ENCODE data around the gene NUP188. TPM values are rescaled to one million over a fixed set of nuclear protein-coding genes. Genes with fewer than 3 reads are reported as not detected.
A peak's percentile ranks its signal among the peaks of the same experiment; 100 is the strongest.

NUP188 gene
- total RNA-seq, 1 donor from 2014 or later: 42.4 TPM

GRCh38 chr9:128921881-128922763, 25.4 kb upstream of the NUP188 start:
- H3K36me3 ChIP-seq: peaks cover 11% of the 10 kb centered on the region
- peaks cover 45% of the 10 kb centered on the region for H3K4me1 ChIP-seq
- DNase-seq: peak; percentile 73
- peak overlapping the region; percentile 62 for H3K4me3 ChIP-seq
- H3K27me3 ChIP-seq (ENCODE audit: low read depth): no peaks in the 10 kb centered on the region
- TF ChIP-seq, protein P1, sequence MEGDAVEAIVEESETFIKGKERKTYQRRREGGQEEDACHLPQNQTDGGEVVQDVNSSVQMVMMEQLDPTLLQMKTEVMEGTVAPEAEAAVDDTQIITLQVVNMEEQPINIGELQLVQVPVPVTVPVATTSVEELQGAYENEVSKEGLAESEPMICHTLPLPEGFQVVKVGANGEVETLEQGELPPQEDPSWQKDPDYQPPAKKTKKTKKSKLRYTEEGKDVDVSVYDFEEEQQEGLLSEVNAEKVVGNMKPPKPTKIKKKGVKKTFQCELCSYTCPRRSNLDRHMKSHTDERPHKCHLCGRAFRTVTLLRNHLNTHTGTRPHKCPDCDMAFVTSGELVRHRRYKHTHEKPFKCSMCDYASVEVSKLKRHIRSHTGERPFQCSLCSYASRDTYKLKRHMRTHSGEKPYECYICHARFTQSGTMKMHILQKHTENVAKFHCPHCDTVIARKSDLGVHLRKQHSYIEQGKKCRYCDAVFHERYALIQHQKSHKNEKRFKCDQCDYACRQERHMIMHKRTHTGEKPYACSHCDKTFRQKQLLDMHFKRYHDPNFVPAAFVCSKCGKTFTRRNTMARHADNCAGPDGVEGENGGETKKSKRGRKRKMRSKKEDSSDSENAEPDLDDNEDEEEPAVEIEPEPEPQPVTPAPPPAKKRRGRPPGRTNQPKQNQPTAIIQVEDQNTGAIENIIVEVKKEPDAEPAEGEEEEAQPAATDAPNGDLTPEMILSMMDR (IDR thresholded peaks at IDR 0.05): no peak
- peak overlapping the region; percentile 89 for H3K27ac ChIP-seq
- intact Hi-C loops (cut with DNase I): loop anchor here (10.0 kb wide), 1 partner anchor 57 kb away; no protein-coding TSS in a partner anchor
- peak; percentile 85 to 88 for ATAC-seq
- H3K9me3 ChIP-seq: no peaks in the 10 kb centered on the region

- no peaks in the 10 kb centered on the region for H3K9me3 ChIP-seq
- ATAC-seq: no peak
- no peaks in the 10 kb centered on the region for H3K36me3 ChIP-seq
- H3K27me3 ChIP-seq (ENCODE audit: low read depth): no peaks in the 10 kb centered on the region
- H3K4me3 ChIP-seq: no peak overlapping the region
- intact Hi-C loops (cut with DNase I): loop anchor here (10.0 kb wide), 1 partner anchor 59 kb away; no protein-coding TSS in a partner anchor
- no peak for DNase-seq
- TF ChIP-seq, protein P1 (IDR thresholded peaks at IDR 0.05): no peak
- peaks cover 46% of the 10 kb centered on the region for H3K4me1 ChIP-seq
- no peak overlapping the region for H3K27ac ChIP-seq
Observed at GRCh38 chr9:128923493-128923883, 24.0 kb upstream of the NUP188 start.

- no peak overlapping the region for H3K4me3 ChIP-seq
- TF ChIP-seq, protein P1 (IDR thresholded peaks at IDR 0.05): peak; percentile 81
- peaks cover 8% of the 10 kb centered on the region for H3K36me3 ChIP-seq
- ATAC-seq (peak; percentile 82 to 88), DNase-seq (peak; percentile 59)
- no peaks in the 10 kb centered on the region for H3K27me3 ChIP-seq (ENCODE audit: low read depth)
- intact Hi-C loops (cut with DNase I): loop anchor here (10.0 kb wide), 1 partner anchor 63 kb away; no protein-coding TSS in a partner anchor
- H3K9me3 ChIP-seq: no peaks in the 10 kb centered on the region
- H3K4me1 ChIP-seq: peaks cover 17% of the 10 kb centered on the region
- H3K27ac ChIP-seq: peak overlapping the region; percentile 31
Observed at GRCh38 chr9:128927731-128928411, 19.6 kb upstream of the NUP188 start.

GRCh38 chr9:128928624-128929023, 18.9 kb upstream of the NUP188 start:
- H3K4me3 ChIP-seq: no peak overlapping the region
- peaks cover 10% of the 10 kb centered on the region for H3K4me1 ChIP-seq
- no peaks in the 10 kb centered on the region for H3K9me3 ChIP-seq
- intact Hi-C loops (cut with DNase I): loop anchor here (10.0 kb wide), 1 partner anchor 64 kb away; no protein-coding TSS in a partner anchor
- H3K27ac ChIP-seq: no peak overlapping the region
- DNase-seq: no peak
- ATAC-seq: no peak
- no peaks in the 10 kb centered on the region for H3K27me3 ChIP-seq (ENCODE audit: low read depth)
- TF ChIP-seq, protein P1 (IDR thresholded peaks at IDR 0.05): no peak
- peaks cover 13% of the 10 kb centered on the region for H3K36me3 ChIP-seq

DNA sequence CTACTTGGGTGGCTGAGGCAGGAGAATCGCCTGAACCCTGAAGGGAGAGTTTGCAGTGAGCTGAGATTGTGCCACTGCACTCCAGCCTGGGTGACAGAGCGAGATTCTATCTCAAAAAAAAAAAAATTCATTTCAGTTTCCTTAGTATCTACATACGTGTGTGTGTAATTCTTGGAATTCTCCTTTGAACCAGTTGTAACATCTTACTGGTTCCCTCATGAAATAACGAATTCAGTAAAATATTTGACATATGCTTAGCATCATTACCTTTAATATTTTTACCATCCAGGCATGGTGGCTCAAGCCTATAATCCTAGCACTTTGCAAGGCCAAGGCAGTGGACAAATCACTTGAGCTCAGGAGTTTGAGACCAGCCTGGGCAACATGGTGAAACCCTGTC, 17.9 kb upstream of the NUP188 start:
- intact Hi-C loops (cut with DNase I): loop anchor here (10.0 kb wide), 1 partner anchor 65 kb away; no protein-coding TSS in a partner anchor
- no peak overlapping the region for H3K27ac ChIP-seq
- no peak overlapping the region for H3K4me3 ChIP-seq
- H3K36me3 ChIP-seq: peaks cover 20% of the 10 kb centered on the region
- ATAC-seq (no peak), DNase-seq (no peak)
- no peaks in the 10 kb centered on the region for H3K27me3 ChIP-seq (ENCODE audit: low read depth)
- no peaks in the 10 kb centered on the region for H3K9me3 ChIP-seq
- TF ChIP-seq, protein P1 (IDR thresholded peaks at IDR 0.05): no peak
- peaks cover 10% of the 10 kb centered on the region for H3K4me1 ChIP-seq

Data from lower lobe of right lung (tissue), 2 donors.